NB4 (cell line): Measurements from ENCODE around the gene NBEA.

Experiments used
- MYC ChIP-seq: IDR thresholded peaks from 2 replicates; pipeline ENCODE4 v1.6.1; 2011; ENCODE audit warnings: low read depth, low read length
- POLR2A ChIP-seq: IDR thresholded peaks from 2 replicates; pipeline ENCODE4 v1.6.1; 2011; ENCODE audit warnings: mild to moderate bottlenecking; ENCODE audit not compliant: insufficient read length; ENCODE audit errors: extremely low read depth
- TF ChIP-seq, protein P1 (sequence below): IDR thresholded peaks from one replicate; pipeline ENCODE4 v1.5.1; 2012; ENCODE audit warnings: low read depth, low read length

DNA sequence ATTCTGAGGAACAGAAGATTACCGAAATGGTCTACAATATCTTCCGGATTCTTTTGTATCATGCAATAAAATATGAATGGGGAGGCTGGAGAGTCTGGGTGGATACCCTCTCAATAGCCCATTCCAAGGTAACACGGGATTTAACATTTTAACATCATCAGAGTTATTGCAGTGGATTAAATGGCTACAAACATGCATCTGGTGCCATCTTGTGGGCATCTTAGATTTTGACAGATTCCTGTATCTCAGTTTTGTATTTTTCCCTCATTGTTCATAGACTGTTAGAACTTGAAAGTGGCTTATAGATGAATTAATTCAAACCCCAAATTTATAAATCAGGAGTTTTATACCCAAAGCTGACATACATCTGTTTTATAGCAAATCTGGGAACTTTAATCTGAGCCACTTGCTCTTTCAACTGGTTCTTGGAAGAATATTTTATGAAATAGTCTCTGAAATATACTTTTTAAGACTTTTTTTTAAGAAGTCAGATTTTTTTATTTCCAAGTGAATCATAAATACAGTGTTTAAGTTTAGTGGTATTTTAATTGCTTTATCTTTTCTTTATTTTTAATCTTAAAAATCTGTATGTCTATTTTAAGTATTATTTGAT is 215.2 kb downstream of the NBEA start:
- TF ChIP-seq, protein P1, sequence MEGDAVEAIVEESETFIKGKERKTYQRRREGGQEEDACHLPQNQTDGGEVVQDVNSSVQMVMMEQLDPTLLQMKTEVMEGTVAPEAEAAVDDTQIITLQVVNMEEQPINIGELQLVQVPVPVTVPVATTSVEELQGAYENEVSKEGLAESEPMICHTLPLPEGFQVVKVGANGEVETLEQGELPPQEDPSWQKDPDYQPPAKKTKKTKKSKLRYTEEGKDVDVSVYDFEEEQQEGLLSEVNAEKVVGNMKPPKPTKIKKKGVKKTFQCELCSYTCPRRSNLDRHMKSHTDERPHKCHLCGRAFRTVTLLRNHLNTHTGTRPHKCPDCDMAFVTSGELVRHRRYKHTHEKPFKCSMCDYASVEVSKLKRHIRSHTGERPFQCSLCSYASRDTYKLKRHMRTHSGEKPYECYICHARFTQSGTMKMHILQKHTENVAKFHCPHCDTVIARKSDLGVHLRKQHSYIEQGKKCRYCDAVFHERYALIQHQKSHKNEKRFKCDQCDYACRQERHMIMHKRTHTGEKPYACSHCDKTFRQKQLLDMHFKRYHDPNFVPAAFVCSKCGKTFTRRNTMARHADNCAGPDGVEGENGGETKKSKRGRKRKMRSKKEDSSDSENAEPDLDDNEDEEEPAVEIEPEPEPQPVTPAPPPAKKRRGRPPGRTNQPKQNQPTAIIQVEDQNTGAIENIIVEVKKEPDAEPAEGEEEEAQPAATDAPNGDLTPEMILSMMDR = peak; percentile 41
- TF ChIP-seq MYC (no peak), POLR2A (no peak)
